ENCODE measurements around the gene LRCH4.
A peak's percentile ranks its signal among the peaks of the same experiment; 100 is the strongest.

Gene LRCH4, protein sequence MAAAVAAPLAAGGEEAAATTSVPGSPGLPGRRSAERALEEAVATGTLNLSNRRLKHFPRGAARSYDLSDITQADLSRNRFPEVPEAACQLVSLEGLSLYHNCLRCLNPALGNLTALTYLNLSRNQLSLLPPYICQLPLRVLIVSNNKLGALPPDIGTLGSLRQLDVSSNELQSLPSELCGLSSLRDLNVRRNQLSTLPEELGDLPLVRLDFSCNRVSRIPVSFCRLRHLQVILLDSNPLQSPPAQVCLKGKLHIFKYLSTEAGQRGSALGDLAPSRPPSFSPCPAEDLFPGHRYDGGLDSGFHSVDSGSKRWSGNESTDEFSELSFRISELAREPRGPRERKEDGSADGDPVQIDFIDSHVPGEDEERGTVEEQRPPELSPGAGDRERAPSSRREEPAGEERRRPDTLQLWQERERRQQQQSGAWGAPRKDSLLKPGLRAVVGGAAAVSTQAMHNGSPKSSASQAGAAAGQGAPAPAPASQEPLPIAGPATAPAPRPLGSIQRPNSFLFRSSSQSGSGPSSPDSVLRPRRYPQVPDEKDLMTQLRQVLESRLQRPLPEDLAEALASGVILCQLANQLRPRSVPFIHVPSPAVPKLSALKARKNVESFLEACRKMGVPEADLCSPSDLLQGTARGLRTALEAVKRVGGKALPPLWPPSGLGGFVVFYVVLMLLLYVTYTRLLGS

GRCh38 chr7:100585511-100586265, at the start of gene LRCH4:
Gene LRCH4, minus strand, starts transcription at chr7:100586129. Its CDS starts 29 bp downstream, at chr7:100586100.
- DNase-seq (ENCODE audit: low spot score), result peak; percentile 100

DNA sequence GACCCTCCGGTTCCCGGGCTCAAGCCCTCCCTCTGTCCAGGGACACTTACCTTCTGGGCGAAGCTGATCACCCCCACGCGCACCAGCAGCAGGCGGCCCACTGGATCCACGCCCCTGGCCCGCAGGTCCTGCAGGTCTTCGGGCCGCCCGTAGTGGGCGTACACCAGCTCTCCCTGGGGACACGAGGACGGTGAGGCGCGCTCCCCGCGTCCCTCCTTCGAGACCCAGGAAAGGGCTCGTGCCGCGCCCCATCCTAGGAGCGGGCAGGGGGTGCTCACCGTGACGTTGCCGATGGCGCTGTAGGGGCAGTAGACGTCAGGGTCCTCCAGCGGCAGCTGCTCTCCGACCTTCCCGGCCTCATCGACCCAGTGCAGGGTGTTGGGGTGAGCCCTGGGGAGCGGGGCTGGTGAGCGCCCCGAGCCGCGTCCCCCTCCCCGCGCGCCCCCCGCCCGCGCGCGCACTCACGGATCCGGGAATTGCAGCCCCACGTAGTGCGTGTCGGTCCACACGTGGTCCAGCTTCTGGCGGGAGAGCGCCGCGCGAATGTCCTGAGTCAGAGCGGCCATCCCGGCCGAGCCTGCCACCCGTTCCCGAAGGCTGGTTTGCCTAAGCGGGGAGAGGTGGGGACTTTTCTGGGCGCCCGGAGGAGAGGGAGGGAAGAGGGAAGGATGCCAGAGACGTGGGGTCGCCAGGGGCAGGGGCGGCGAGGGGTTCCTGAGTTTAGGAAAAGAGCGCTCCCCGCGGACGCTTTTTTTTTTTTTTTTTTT, 47.2 kb upstream of the LRCH4 start:
- DNase-seq (ENCODE audit: low spot score), result no peak

- DNase-seq (ENCODE audit: low spot score), result no peak
Observed at GRCh38 chr7:100630066-100630465, 44.1 kb upstream of the LRCH4 start.

GRCh38 chr7:100629117-100629716, 43.3 kb upstream of the LRCH4 start:
- peak; percentile 94 for DNase-seq (ENCODE audit: low spot score)

DNA sequence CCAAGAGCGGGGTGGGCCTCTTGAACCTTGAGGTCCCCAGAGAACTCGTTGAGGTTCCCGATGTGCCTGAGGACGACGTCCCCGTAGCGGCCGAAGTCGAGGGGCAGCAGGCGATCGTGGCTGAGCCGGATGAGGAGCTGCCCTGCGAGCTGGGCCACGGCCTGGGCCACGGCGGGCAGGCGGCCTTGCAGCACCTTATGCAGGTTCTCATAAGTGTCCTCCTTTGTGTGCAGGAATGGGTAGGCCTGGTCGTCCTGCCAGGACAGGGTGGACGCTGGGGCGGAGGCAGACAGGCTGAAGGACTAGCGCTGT, 41.3 kb upstream of the LRCH4 start:
- DNase-seq (ENCODE audit: low spot score), result no peak

- DNase-seq (ENCODE audit: low spot score), result peak; percentile 54
Observed at GRCh38 chr7:100626530-100627237, 40.8 kb upstream of the LRCH4 start.

DNA sequence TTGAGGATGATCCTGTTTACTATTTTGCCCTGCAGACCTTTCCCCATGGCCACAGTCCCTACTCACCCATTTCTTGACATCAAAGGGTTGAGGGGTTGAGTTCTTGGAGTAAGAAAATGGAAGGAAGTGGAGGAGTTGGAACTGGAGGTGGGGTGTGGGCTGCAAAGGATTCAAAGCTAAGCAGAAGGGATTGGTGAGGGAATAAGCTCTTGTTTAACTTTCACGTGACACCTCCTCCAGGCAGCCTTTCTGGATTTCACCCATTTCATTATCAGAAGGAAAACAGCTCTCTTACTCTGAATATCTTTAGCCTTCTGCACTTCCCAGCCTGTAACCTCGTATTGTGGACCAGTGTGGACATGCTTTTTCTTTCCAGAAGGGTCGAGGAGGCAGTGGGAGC, 40.1 kb upstream of the LRCH4 start:
- no peak for DNase-seq (ENCODE audit: low spot score)

- no peak for DNase-seq (ENCODE audit: low spot score)
Observed at GRCh38 chr7:100623951-100624824, 38.3 kb upstream of the LRCH4 start.

- no peak for DNase-seq (ENCODE audit: low spot score)
Observed at GRCh38 chr7:100621554-100621953, 35.6 kb upstream of the LRCH4 start.

DNA sequence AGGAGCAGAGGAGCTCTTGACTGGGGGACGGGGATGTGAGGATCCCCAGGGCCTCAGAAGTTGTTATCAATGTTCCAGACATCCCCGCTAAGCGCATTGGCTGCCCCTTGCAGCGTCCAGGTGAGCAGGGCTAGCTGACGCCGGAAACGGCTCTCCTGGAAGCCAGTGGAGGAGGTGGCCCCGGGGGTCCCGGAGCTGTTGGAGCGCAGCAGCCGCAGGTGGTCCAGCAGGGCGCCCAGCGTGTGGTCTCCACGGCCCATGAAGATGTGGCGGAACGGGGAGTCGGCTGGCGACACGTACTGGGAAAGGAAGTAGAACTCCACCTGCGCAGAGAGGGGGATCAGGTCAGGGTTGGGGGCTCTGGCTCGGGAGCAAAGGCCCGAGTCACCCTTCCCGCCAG, 34.9 kb upstream of the LRCH4 start:
- no peak for DNase-seq (ENCODE audit: low spot score)

DNA sequence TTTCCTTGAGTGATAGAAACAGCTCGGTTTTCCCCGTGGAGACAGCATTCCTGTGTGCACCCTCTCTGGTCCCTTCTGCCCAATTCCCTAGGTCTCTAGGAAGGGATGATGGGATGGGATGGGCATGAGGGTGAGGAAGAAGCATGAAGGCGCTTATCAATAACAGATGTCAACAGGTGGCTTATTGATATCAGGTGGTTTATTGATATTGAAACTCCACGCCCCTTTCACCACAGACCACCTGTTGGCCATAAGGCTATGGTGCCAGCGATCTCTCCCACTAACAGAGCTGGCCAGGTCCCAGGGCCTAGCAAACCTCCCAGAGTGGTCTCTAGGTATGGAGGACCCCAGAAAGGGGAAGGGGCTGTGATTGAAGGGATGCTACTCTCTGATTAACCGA, 34.3 kb upstream of the LRCH4 start:
- DNase-seq (ENCODE audit: low spot score), result no peak

- no peak for DNase-seq (ENCODE audit: low spot score)
Observed at GRCh38 chr7:100614308-100614861, 28.5 kb upstream of the LRCH4 start.

GRCh38 chr7:100613412-100614175, 27.7 kb upstream of the LRCH4 start:
- DNase-seq (ENCODE audit: low spot score), result no peak

- no peak for DNase-seq (ENCODE audit: low spot score)
Observed at GRCh38 chr7:100612730-100613390, 26.9 kb upstream of the LRCH4 start.

DNA sequence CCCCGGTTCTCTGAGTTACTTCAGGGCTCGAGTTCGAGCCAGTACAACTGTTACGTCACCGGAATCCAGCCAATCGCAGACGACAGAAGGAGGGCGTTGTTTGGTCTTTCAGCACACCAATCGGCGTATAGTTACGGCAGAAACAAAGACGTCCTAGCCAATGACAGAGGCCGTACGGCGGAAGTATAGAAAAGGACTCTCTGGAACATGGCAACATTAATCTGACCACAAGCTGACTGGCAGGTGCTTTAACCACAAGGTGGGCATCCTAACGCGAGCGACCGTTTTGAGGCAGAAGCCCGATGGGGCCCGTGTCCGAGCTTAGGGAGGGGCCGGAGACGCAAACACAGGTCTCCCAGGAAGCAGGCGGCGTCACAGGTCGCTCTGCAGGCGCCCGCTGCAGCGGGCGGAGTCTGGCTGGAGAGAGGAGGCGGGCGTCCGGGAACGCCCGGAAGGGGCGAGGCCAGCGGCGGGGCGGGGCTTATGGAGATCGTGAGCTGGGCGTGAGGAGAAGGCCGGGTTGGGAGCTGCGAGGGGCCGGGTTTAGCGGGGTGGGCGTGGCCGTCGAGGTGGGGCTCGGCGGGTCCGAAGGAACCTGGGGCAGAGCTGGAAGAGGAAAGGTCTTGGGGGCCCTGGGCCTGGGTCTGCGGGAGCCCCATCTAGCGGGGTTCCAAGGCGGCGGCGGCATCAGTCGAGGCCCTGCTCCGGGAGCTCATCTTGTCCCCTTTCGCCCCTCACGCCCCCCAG, 26.2 kb upstream of the LRCH4 start, which contains the start of gene MOSPD3:
Gene MOSPD3, plus strand, starts transcription at position 558 of the 747 bp plus-strand sequence. CDS start 252 bp downstream, outside the sequence.
- DNase-seq (ENCODE audit: low spot score), result peak; percentile 100

- DNase-seq (ENCODE audit: low spot score), result no peak
Observed at GRCh38 chr7:100609958-100610357, 24.0 kb upstream of the LRCH4 start.

GRCh38 chr7:100607111-100607510, 21.2 kb upstream of the LRCH4 start:
- no peak for DNase-seq (ENCODE audit: low spot score)

DNA sequence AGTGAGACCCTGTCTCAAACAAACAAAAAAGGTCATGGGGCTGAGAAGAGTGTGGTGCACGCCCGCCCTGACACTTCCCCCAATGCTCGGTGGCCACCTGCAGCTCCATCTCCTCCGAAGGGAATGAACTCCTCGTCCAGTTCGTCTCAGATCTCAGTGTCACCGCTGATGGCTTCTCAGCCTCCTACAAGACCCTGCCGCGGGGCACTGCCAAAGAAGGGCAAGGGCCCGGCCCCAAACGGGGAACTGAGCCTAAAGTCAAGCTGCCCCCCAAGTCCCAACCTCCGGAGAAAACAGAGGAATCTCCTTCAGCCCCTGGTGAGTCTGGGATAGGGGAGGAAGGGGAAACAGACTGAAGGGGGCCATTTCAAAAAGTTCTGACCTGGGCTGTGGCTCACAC, 20.4 kb upstream of the LRCH4 start:
- no peak for DNase-seq (ENCODE audit: low spot score)
